ENCODE data around the gene IKBKE.

DNA sequence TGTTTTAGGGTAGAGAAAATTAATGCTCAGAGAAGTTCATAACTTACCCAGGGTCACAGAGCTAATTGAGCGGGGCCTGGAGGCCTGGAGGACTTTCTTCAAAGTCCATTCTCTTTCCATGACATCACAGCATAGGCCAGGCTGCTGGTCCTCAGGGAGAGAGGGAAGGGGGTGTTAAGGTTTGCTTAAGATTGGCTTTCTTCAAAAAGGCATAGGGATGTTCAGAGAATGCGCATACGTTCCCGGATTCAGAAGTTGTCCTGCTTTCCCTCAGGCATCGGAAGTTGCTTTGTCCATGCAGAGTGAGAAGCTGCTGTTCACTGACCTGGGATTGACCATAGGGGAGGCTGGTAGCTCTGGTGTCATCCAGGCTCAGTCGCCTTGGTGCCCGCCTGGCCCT is 62.1 kb downstream of the IKBKE start:
- TF ChIP-seq, protein P1, sequence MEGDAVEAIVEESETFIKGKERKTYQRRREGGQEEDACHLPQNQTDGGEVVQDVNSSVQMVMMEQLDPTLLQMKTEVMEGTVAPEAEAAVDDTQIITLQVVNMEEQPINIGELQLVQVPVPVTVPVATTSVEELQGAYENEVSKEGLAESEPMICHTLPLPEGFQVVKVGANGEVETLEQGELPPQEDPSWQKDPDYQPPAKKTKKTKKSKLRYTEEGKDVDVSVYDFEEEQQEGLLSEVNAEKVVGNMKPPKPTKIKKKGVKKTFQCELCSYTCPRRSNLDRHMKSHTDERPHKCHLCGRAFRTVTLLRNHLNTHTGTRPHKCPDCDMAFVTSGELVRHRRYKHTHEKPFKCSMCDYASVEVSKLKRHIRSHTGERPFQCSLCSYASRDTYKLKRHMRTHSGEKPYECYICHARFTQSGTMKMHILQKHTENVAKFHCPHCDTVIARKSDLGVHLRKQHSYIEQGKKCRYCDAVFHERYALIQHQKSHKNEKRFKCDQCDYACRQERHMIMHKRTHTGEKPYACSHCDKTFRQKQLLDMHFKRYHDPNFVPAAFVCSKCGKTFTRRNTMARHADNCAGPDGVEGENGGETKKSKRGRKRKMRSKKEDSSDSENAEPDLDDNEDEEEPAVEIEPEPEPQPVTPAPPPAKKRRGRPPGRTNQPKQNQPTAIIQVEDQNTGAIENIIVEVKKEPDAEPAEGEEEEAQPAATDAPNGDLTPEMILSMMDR (IDR thresholded peaks at IDR 0.05), result no peak
- TF ChIP-seq POLR2A (IDR thresholded peaks at IDR 0.05), result no peak

All from thyroid gland (tissue), 4 donors.